MM.1S (cell line): ENCODE results near the gene CALHM3.

Source experiments
- EZH2 ChIP-seq: fragments of 300-600 bp; sonication (generic); optimal IDR thresholded peaks from 2 replicates; pipeline ENCODE3; 2017; ENCODE audit warnings: low read depth, mild to moderate bottlenecking, antibody characterized with exemption, low read length, mixed read lengths
- TF ChIP-seq, protein P1 (sequence below): fragments of 300-600 bp; sonication (generic); IDR thresholded peaks from 2 replicates; pipeline ENCODE4 v1.5.1; 2016; ENCODE audit warnings: antibody characterized with exemption, low read length, mixed read lengths

DNA sequence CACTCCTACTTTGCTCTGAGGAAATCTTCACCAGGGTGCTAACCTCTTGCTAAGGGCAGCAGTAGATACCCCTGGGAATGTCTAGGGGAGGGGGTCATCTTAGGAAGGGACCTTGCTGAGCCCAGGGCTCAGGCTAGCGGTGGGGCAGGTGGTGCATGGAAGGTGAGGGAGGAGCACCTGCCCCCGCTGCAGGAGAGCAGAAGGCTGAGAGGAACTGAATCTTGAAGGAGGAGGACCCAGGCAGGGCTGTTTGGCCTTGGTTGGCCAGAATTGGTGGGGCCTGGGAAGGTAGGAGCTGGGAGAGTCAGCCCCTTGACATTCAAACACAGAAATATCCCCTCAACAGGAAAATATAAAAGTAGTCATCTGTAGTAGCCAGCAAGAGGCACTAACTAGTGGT is 7.0 kb downstream of the CALHM3 start:
- TF ChIP-seq, protein P1, sequence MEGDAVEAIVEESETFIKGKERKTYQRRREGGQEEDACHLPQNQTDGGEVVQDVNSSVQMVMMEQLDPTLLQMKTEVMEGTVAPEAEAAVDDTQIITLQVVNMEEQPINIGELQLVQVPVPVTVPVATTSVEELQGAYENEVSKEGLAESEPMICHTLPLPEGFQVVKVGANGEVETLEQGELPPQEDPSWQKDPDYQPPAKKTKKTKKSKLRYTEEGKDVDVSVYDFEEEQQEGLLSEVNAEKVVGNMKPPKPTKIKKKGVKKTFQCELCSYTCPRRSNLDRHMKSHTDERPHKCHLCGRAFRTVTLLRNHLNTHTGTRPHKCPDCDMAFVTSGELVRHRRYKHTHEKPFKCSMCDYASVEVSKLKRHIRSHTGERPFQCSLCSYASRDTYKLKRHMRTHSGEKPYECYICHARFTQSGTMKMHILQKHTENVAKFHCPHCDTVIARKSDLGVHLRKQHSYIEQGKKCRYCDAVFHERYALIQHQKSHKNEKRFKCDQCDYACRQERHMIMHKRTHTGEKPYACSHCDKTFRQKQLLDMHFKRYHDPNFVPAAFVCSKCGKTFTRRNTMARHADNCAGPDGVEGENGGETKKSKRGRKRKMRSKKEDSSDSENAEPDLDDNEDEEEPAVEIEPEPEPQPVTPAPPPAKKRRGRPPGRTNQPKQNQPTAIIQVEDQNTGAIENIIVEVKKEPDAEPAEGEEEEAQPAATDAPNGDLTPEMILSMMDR = no peak
- TF ChIP-seq EZH2 = no peak
